ENCODE results near the gene EFCAB5. TPM values are rescaled to one million over a fixed set of nuclear protein-coding genes. Genes with fewer than 3 reads are reported as not detected.

The EFCAB5 gene
- total and polyA plus RNA-seq, 2 of the 8 experiments (the other 6 are each of a cell fraction or from before 2014, with no cell fraction given) = 0.05 to 0.34 TPM

- no peak for TF ChIP-seq ZNF274 (IDR thresholded peaks at IDR 0.05; ENCODE audit: borderline replicate concordance, extremely low read depth, low read length)
- no peak for TF ChIP-seq JUN (IDR thresholded peaks at IDR 0.05; ENCODE audit: low read depth, low read length)
- TF ChIP-seq SP4 (IDR thresholded peaks at IDR 0.05; ENCODE audit: low read length) = no peak
- no peak for TF ChIP-seq CTBP2 (IDR thresholded peaks at IDR 0.05; ENCODE audit: borderline replicate concordance, insufficient read depth, insufficient read length, low read length)
- no peak for TF ChIP-seq HDAC2 (IDR thresholded peaks at IDR 0.05; ENCODE audit: borderline replicate concordance in 1 of 2, low read depth in 2 of 2, low read length in 2 of 2)
- no peak for TF ChIP-seq E2F6 (IDR thresholded peaks at IDR 0.05)
- TF ChIP-seq MAFK (IDR thresholded peaks at IDR 0.05; ENCODE audit: low read depth, low read length) = no peak
Measured at GRCh38 chr17:29977836-29978235, 36.4 kb downstream of the EFCAB5 start (continued).
